RWPE2 (cell line): ENCODE measurements around the gene SYT7.
A peak's percentile ranks its signal among the peaks of the same experiment; 100 is the strongest.

Experiments used
- ATAC-seq: fragments of 200-7000 bp; cut with Tn5 transposase; 3 replicates; pipeline ENCODE4 v1.9.1; 2021; ENCODE audit warnings: low read depth
- DNase-seq: peaks from one replicate; pipeline ENCODE4 v3.0.0-alpha.2; 2020; ENCODE audit warnings: low spot score
- H3K27ac ChIP-seq: fragments of 450-650 bp; 2 replicates; pipeline ENCODE4 v1.5.1; 2017; ENCODE audit warnings: mild to moderate bottlenecking; ENCODE audit not compliant: poor library complexity, severe bottlenecking
- H3K27me3 ChIP-seq: fragments of 250-450 bp; sonication (Bioruptor Pico); 2 replicates; pipeline ENCODE4 v1.5.1; 2021; ENCODE audit warnings: mild to moderate bottlenecking, moderate library complexity; ENCODE audit not compliant: insufficient read depth, poor library complexity, severe bottlenecking
- H3K36me3 ChIP-seq: fragments of 250-450 bp; sonication (Bioruptor Pico); 2 replicates; pipeline ENCODE4 v1.5.1; 2020; ENCODE audit warnings: low read depth, mild to moderate bottlenecking, moderate library complexity
- H3K4me1 ChIP-seq: fragments of 250-450 bp; sonication (Bioruptor Pico); 2 replicates; pipeline ENCODE4 v1.5.1; 2021; ENCODE audit warnings: mild to moderate bottlenecking, moderate library complexity; ENCODE audit not compliant: insufficient read depth, poor library complexity, severe bottlenecking
- H3K4me3 ChIP-seq: fragments of 250-450 bp; sonication (Bioruptor Pico); 2 replicates; pipeline ENCODE4 v1.5.1; 2021; ENCODE audit warnings: mild to moderate bottlenecking, moderate library complexity; ENCODE audit not compliant: severe bottlenecking
- H3K9me3 ChIP-seq: fragments of 250-450 bp; sonication (Bioruptor Pico); 2 replicates; pipeline ENCODE4 v1.5.1; 2021; ENCODE audit warnings: mild to moderate bottlenecking, moderate library complexity; ENCODE audit not compliant: severe bottlenecking
- CTCF ChIP-seq: fragments of 450-650 bp; IDR thresholded peaks from one replicate; pipeline ENCODE4 v1.5.1; 2017; ENCODE audit warnings: mild to moderate bottlenecking, moderate library complexity; ENCODE audit not compliant: poor library complexity, severe bottlenecking

The SYT7 gene

GRCh38 chr11:61627850-61628661 lies 47.2 kb upstream of the SYT7 start:
- H3K4me1 ChIP-seq: peaks cover 9% of the 10 kb centered on the region
- H3K27me3 ChIP-seq: no peaks in the 10 kb centered on the region
- DNase-seq (no peak), ATAC-seq (peak; percentile 70; the same call in 2 of the 3 replicates)
- peak; percentile 88 for TF ChIP-seq CTCF
- H3K36me3 ChIP-seq: no peaks in the 10 kb centered on the region
- H3K9me3 ChIP-seq: no peaks in the 10 kb centered on the region
- H3K27ac ChIP-seq: no peak overlapping the region
- H3K4me3 ChIP-seq: no peak overlapping the region

- DNase-seq (peak; percentile 86), ATAC-seq (peak; percentile 91)
- H3K4me1 ChIP-seq: peaks cover 9% of the 10 kb centered on the region
- no peaks in the 10 kb centered on the region for H3K27me3 ChIP-seq
- no peak overlapping the region for H3K27ac ChIP-seq
- no peaks in the 10 kb centered on the region for H3K36me3 ChIP-seq
- no peak overlapping the region for H3K4me3 ChIP-seq
- peak; percentile 37 for TF ChIP-seq CTCF
- no peaks in the 10 kb centered on the region for H3K9me3 ChIP-seq
Measured at GRCh38 chr11:61626580-61627380, 45.9 kb upstream of the SYT7 start.

- Histone ChIP-seq H3K4me1 (peaks cover 9% of the 10 kb centered on the region), H3K4me3 (no peak overlapping the region), H3K36me3 (no peaks in the 10 kb centered on the region), H3K27ac (no peak overlapping the region), H3K27me3 (no peaks in the 10 kb centered on the region), H3K9me3 (no peaks in the 10 kb centered on the region)
- TF ChIP-seq CTCF: no peak
- DNase-seq: no peak
- ATAC-seq: no peak
Measured at GRCh38 chr11:61625525-61625924, 44.6 kb upstream of the SYT7 start.

- Histone ChIP-seq H3K27ac (no peak overlapping the region), H3K4me1 (peaks cover 17% of the 10 kb centered on the region), H3K4me3 (no peak overlapping the region), H3K27me3 (no peaks in the 10 kb centered on the region), H3K36me3 (no peaks in the 10 kb centered on the region), H3K9me3 (no peaks in the 10 kb centered on the region)
- ATAC-seq (no peak), DNase-seq (no peak)
- TF ChIP-seq CTCF: no peak
Measured at GRCh38 chr11:61621917-61622585, 41.2 kb upstream of the SYT7 start.
